GM12864 (cell line): ENCODE results near the gene RGS12.

Source experiments
- DNase-seq: peaks from one replicate; pipeline ENCODE4 v3.0.0-alpha.2; 2011; ENCODE audit warnings: low read depth
- H3K4me3 ChIP-seq: 2 replicates; pipeline ENCODE4 v1.5.1; 2011; ENCODE audit warnings: mild to moderate bottlenecking, low read depth, low read length, control low read depth
- CTCF ChIP-seq: IDR thresholded peaks from 2 replicates; pipeline ENCODE4 v1.5.1; 2011; ENCODE audit warnings: low read depth, mild to moderate bottlenecking, moderate library complexity, low read length, control low read depth, inconsistent platforms; ENCODE audit errors: missing control alignments

The RGS12 gene

DNA sequence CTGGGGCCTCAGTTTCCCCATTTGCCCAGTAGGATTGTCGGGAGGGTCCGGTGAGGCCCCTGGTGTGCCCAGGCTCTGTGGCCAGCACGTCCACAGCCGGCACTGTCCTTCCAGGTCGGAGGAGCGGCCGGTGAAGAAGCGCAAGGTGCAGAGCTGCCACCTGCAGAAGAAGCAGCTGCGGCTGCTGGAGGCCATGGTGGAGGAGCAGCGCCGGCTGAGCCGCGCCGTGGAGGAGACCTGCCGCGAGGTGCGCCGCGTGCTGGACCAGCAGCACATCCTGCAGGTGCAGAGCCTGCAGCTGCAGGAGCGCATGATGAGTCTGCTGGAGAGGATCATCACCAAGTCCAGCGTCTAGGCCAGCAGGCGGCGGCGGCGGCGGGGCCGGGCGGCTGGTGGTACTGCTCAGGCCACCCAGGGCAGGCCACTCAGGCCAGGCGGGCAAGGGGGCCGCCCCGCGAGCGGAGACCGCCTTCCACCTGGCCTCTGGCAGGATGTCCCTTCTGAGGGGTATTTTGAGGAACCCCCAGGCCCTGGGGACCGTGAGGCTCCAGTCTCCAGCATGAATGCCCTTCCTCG, 37.1 kb upstream of the RGS12 start:
- H3K4me3 ChIP-seq, result no peak overlapping the region
- no peak for DNase-seq
- no peak for TF ChIP-seq CTCF

GRCh38 chr4:3256230-3257102, 36.4 kb upstream of the RGS12 start:
- DNase-seq, result no peak
- H3K4me3 ChIP-seq, result no peak overlapping the region
- TF ChIP-seq CTCF, result no peak

- no peak for TF ChIP-seq CTCF
- no peak for DNase-seq
- no peak overlapping the region for H3K4me3 ChIP-seq
These were observed 35.7 kb upstream of the RGS12 start for GRCh38 chr4:3257103-3257555.

GRCh38 chr4:3257556-3258482, 35.0 kb upstream of the RGS12 start:
- no peak overlapping the region for H3K4me3 ChIP-seq
- DNase-seq, result no peak
- no peak for TF ChIP-seq CTCF

- no peak overlapping the region for H3K4me3 ChIP-seq
- TF ChIP-seq CTCF, result no peak
- no peak for DNase-seq
These were observed 31.2 kb upstream of the RGS12 start for GRCh38 chr4:3261411-3262207.
